Lower leg skin (tissue), 3 donors: Measurements from ENCODE around the gene BCL2.

Source experiments
- POLR2A ChIP-seq, 2 donors: fragments of 450-650 bp; IDR thresholded peaks; one replicate each; pipeline ENCODE4 v1.6.1; 2016 to 2017; ENCODE audit warnings: antibody characterized with exemption in 2 of 2, mild to moderate bottlenecking in 1 of 2, moderate library complexity in 1 of 2
- TF ChIP-seq, protein P1 (sequence below), 3 donors: fragments of 450-650 bp; IDR thresholded peaks; one replicate each; pipeline ENCODE4 v1.5.1; 2016; ENCODE audit warnings: antibody characterized with exemption in 3 of 3, mild to moderate bottlenecking in 3 of 3, moderate library complexity in 2 of 3

DNA sequence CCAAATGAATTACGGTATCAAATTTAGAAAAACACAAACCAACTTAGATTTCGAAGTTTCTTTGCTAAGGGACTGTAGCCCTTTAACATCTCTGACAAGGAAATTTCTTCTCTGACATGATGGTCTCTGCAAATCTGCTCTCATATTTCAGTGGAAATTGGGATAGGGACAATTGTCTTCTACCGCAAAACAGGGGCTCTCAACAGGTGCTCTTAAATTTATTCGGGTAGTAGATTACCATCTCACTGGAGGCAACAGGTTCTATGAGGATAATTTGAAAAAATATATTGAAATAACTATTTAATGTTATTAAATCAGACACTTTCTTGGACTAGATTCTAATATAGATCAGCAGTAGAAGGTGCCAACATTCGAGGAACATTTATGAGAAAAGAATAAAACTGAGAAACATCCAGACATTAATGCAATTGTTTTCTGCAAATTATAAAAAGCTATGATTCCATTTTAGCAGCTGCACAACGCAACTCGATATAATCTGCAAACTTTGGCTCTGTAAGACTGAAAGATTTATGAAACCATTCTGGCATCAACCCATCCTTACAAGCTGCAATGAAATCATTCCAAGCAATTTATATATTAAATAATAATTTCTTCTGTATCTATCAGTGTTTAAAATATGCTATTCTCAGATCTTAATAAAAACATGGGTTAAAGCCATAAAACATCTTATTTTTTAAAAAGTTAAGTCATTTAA is 10.0 kb upstream of the BCL2 start:
- TF ChIP-seq, protein P1, sequence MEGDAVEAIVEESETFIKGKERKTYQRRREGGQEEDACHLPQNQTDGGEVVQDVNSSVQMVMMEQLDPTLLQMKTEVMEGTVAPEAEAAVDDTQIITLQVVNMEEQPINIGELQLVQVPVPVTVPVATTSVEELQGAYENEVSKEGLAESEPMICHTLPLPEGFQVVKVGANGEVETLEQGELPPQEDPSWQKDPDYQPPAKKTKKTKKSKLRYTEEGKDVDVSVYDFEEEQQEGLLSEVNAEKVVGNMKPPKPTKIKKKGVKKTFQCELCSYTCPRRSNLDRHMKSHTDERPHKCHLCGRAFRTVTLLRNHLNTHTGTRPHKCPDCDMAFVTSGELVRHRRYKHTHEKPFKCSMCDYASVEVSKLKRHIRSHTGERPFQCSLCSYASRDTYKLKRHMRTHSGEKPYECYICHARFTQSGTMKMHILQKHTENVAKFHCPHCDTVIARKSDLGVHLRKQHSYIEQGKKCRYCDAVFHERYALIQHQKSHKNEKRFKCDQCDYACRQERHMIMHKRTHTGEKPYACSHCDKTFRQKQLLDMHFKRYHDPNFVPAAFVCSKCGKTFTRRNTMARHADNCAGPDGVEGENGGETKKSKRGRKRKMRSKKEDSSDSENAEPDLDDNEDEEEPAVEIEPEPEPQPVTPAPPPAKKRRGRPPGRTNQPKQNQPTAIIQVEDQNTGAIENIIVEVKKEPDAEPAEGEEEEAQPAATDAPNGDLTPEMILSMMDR (IDR thresholded peaks at IDR 0.05), result no peak
- TF ChIP-seq POLR2A (IDR thresholded peaks at IDR 0.05), result no peak
